Measurements from ENCODE around the gene PNO1.

Gene PNO1

GRCh38 chr2:68167186-68167585 is 9.5 kb downstream of the PNO1 start:
- no peak overlapping the region for H3K27ac ChIP-seq (ENCODE audit: extremely low read depth, low read depth, low read length)
- ChIA-PET CTCF (interaction anchor here (0.8 to 1.9 kb wide), 5 partner anchors 9 to 114 kb away, joined by 3 to 5 read pairs (median 4); no protein-coding TSS in a partner anchor), POLR2A (interaction anchor here (2.0 kb wide), 1 partner anchor 9 kb away, joined by 7 read pairs; the partner anchor contains the start of gene PNO1)

More at GRCh38 chr2:68167186-68167585, 9.5 kb downstream of the PNO1 start:
- Histone ChIP-seq H3K9me3 (ENCODE audit: control insufficient read depth, insufficient read depth, low read depth, low read length) (no peaks in the 10 kb centered on the region), H3K36me3 (ENCODE audit: control insufficient read depth in 2 of 2, insufficient read depth in 1 of 2, low read length in 2 of 2) (peaks cover 32 to 74% of the 10 kb centered on the region in 2 experiments), H3K4me1 (ENCODE audit: control insufficient read depth, insufficient read depth, low read length) (peaks cover 7% of the 10 kb centered on the region), H3K4me3 (ENCODE audit: low read depth, low read length) (no peak overlapping the region)
- no peak for TF ChIP-seq ZNF280C (tag by site-specific recombination; IDR thresholded peaks at IDR 0.05)
- TF ChIP-seq ZNF600 (tag by site-specific recombination; IDR thresholded peaks at IDR 0.05) = no peak
- no peak for TF ChIP-seq ZFP37 (tag by site-specific recombination; IDR thresholded peaks at IDR 0.05)
- TF ChIP-seq, protein P1, sequence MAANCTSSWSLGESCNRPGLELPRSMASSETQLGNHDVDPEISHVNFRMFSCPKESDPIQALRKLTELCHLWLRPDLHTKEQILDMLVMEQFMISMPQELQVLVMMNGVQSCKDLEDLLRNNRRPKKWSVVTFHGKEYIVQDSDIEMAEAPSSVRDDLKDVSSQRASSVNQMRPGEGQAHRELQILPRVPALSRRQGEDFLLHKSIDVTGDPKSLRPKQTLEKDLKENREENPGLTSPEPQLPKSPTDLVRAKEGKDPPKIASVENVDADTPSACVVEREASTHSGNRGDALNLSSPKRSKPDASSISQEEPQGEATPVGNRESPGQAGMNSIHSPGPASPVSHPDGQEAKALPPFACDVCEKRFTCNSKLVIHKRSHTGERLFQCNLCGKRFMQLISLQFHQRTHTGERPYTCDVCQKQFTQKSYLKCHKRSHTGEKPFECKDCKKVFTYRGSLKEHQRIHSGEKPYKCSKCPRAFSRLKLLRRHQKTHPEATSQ (tag by site-specific recombination; IDR thresholded peaks at IDR 0.05) = no peak
- no peak for TF ChIP-seq ZNF830 (tag by site-specific recombination; IDR thresholded peaks at IDR 0.05; ENCODE audit: low read depth)
- no peak for TF ChIP-seq ZNF48 (tag by site-specific recombination; IDR thresholded peaks at IDR 0.05)
- no peak for TF ChIP-seq GFI1B (tag by site-specific recombination; IDR thresholded peaks at IDR 0.05)
- TF ChIP-seq KLF7 (tag by site-specific recombination; IDR thresholded peaks at IDR 0.05; ENCODE audit: borderline replicate concordance) = no peak
- TF ChIP-seq ZNF701 (tag by site-specific recombination; IDR thresholded peaks at IDR 0.05) = no peak
- TF ChIP-seq, protein P2, sequence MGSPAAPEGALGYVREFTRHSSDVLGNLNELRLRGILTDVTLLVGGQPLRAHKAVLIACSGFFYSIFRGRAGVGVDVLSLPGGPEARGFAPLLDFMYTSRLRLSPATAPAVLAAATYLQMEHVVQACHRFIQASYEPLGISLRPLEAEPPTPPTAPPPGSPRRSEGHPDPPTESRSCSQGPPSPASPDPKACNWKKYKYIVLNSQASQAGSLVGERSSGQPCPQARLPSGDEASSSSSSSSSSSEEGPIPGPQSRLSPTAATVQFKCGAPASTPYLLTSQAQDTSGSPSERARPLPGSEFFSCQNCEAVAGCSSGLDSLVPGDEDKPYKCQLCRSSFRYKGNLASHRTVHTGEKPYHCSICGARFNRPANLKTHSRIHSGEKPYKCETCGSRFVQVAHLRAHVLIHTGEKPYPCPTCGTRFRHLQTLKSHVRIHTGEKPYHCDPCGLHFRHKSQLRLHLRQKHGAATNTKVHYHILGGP (tag by site-specific recombination; IDR thresholded peaks at IDR 0.05) = no peak
- no peak for TF ChIP-seq ZNF202 (tag by site-specific recombination; IDR thresholded peaks at IDR 0.05; ENCODE audit: borderline replicate concordance)
- no peak for TF ChIP-seq ZNF677 (tag by site-specific recombination; IDR thresholded peaks at IDR 0.05)
- TF ChIP-seq ZNF37A (tag by site-specific recombination; IDR thresholded peaks at IDR 0.05) = no peak
- no peak for TF ChIP-seq REST (tag by site-specific recombination; IDR thresholded peaks at IDR 0.05)
- TF ChIP-seq, protein P3, sequence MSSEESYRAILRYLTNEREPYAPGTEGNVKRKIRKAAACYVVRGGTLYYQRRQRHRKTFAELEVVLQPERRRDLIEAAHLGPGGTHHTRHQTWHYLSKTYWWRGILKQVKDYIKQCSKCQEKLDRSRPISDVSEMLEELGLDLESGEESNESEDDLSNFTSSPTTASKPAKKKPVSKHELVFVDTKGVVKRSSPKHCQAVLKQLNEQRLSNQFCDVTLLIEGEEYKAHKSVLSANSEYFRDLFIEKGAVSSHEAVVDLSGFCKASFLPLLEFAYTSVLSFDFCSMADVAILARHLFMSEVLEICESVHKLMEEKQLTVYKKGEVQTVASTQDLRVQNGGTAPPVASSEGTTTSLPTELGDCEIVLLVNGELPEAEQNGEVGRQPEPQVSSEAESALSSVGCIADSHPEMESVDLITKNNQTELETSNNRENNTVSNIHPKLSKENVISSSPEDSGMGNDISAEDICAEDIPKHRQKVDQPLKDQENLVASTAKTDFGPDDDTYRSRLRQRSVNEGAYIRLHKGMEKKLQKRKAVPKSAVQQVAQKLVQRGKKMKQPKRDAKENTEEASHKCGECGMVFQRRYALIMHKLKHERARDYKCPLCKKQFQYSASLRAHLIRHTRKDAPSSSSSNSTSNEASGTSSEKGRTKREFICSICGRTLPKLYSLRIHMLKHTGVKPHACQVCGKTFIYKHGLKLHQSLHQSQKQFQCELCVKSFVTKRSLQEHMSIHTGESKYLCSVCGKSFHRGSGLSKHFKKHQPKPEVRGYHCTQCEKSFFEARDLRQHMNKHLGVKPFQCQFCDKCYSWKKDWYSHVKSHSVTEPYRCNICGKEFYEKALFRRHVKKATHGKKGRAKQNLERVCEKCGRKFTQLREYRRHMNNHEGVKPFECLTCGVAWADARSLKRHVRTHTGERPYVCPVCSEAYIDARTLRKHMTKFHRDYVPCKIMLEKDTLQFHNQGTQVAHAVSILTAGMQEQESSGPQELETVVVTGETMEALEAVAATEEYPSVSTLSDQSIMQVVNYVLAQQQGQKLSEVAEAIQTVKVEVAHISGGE (tag by site-specific recombination; conservative IDR thresholded peaks at IDR 0.05; ENCODE audit: low read depth) = no peak
- TF ChIP-seq, protein P4, sequence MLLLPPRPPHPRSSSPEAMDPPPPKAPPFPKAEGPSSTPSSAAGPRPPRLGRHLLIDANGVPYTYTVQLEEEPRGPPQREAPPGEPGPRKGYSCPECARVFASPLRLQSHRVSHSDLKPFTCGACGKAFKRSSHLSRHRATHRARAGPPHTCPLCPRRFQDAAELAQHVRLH (tag by site-specific recombination; IDR thresholded peaks at IDR 0.05) = no peak
- no peak for TF ChIP-seq ZNF398 (tag by site-specific recombination; IDR thresholded peaks at IDR 0.05)
- no peak for TF ChIP-seq REPIN1 (tag by site-specific recombination; IDR thresholded peaks at IDR 0.05; ENCODE audit: low read depth)
- no peak for TF ChIP-seq ZNF521 (tag by site-specific recombination; IDR thresholded peaks at IDR 0.05)
